Ishikawa (cell line): ENCODE results near the gene LILRB1.

ENCODE experiments used
- CEBPB ChIP-seq: IDR thresholded peaks from 2 replicates; pipeline ENCODE4 v1.6.1; 2012
- CREB1 ChIP-seq: IDR thresholded peaks from 2 replicates; pipeline ENCODE4 v1.6.1; 2012; ENCODE audit warnings: low read depth
- EGR1 ChIP-seq: IDR thresholded peaks from 2 replicates; pipeline ENCODE4 v1.6.1; 2012
- EP300 ChIP-seq: IDR thresholded peaks from 2 replicates; pipeline ENCODE4 v1.6.1; 2012; ENCODE audit warnings: borderline replicate concordance
- FOXM1 ChIP-seq: IDR thresholded peaks from 2 replicates; pipeline ENCODE4 v1.6.1; 2012; ENCODE audit warnings: low read depth, borderline replicate concordance
- NFIC ChIP-seq: IDR thresholded peaks from 2 replicates; pipeline ENCODE4 v1.6.1; 2012
- RAD21 ChIP-seq: IDR thresholded peaks from 2 replicates; pipeline ENCODE4 v1.6.1; 2012; ENCODE audit warnings: low read depth
- TAF1 ChIP-seq: IDR thresholded peaks from 2 replicates; pipeline ENCODE4 v1.6.1; 2012; ENCODE audit warnings: low read depth, mild to moderate bottlenecking
- TCF12 ChIP-seq: IDR thresholded peaks from 2 replicates; pipeline ENCODE4 v1.6.1; 2012; ENCODE audit warnings: low read depth
- TEAD4 ChIP-seq: IDR thresholded peaks from 2 replicates; pipeline ENCODE4 v1.6.1; 2012
- YY1 ChIP-seq: IDR thresholded peaks from 2 replicates; pipeline ENCODE4 v1.6.1; 2012; ENCODE audit warnings: low read depth
- ZBTB7A ChIP-seq: IDR thresholded peaks from 2 replicates; pipeline ENCODE4 v1.6.1; 2012; ENCODE audit warnings: low read depth
- TF ChIP-seq, protein P1 (sequence below): IDR thresholded peaks from 2 replicates; pipeline ENCODE4 v1.6.1; 2012
- TF ChIP-seq, protein P2 (sequence below): IDR thresholded peaks from 2 replicates; pipeline ENCODE4 v1.6.1; 2012; ENCODE audit warnings: low read depth, mild to moderate bottlenecking

DNA sequence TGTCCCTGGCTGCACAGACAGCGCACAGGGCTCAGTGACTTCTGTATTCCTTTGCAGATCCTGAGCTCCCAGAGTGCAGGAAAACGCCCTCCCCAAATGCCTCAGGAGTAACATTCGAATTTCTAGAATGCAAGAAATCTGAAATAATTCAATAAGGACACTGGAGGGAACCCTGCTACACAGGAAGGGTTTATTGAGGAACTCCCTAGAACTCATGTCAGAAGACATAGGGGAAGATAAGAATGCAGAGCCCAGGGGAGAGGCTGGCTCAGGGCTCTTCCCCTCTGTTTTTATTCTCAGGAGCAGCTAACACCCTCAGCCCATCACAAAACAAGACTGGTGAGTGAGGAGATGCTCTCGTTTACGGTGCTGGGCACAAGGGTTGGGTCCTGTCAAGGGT is 30.1 kb upstream of the LILRB1 start:
- TF ChIP-seq EP300 (no peak), FOXM1 (no peak), CREB1 (no peak), TAF1 (no peak), TEAD4 (no peak), TCF12 (no peak), RAD21 (no peak), NFIC (no peak), ZBTB7A (no peak), YY1 (no peak), CEBPB (no peak), EGR1 (no peak)
- TF ChIP-seq, protein P1, sequence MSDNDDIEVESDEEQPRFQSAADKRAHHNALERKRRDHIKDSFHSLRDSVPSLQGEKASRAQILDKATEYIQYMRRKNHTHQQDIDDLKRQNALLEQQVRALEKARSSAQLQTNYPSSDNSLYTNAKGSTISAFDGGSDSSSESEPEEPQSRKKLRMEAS = no peak
- TF ChIP-seq, protein P2, sequence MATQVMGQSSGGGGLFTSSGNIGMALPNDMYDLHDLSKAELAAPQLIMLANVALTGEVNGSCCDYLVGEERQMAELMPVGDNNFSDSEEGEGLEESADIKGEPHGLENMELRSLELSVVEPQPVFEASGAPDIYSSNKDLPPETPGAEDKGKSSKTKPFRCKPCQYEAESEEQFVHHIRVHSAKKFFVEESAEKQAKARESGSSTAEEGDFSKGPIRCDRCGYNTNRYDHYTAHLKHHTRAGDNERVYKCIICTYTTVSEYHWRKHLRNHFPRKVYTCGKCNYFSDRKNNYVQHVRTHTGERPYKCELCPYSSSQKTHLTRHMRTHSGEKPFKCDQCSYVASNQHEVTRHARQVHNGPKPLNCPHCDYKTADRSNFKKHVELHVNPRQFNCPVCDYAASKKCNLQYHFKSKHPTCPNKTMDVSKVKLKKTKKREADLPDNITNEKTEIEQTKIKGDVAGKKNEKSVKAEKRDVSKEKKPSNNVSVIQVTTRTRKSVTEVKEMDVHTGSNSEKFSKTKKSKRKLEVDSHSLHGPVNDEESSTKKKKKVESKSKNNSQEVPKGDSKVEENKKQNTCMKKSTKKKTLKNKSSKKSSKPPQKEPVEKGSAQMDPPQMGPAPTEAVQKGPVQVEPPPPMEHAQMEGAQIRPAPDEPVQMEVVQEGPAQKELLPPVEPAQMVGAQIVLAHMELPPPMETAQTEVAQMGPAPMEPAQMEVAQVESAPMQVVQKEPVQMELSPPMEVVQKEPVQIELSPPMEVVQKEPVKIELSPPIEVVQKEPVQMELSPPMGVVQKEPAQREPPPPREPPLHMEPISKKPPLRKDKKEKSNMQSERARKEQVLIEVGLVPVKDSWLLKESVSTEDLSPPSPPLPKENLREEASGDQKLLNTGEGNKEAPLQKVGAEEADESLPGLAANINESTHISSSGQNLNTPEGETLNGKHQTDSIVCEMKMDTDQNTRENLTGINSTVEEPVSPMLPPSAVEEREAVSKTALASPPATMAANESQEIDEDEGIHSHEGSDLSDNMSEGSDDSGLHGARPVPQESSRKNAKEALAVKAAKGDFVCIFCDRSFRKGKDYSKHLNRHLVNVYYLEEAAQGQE = no peak
